ENCODE results near the gene E2F6.

The E2F6 gene

GRCh38 chr2:11466307-11467128 lies 557 bp upstream of the E2F6 start:
- H3K27ac ChIP-seq (replicated peaks): peak overlapping the region; percentile 89
- TF ChIP-seq REST (IDR thresholded peaks at IDR 0.05; ENCODE audit: insufficient replicate concordance, low read depth) (no peak), CTCF (IDR thresholded peaks at IDR 0.05; ENCODE audit: insufficient read depth, low read length) (no peak), GABPA (IDR thresholded peaks at IDR 0.05; ENCODE audit: low read depth) (no peak), SPI1 (IDR thresholded peaks at IDR 0.05; ENCODE audit: borderline replicate concordance, low read depth) (no peak), POLR2AphosphoS5 (IDR thresholded peaks at IDR 0.05; ENCODE audit: low read depth) (no peak)
- DNase-seq (ENCODE audit: low read depth in 1 of 2, low spot score in 1 of 2): no peak

GRCh38 chr2:11465110-11465484 lies 864 bp downstream of the E2F6 start:
- no peak for TF ChIP-seq GABPA (IDR thresholded peaks at IDR 0.05; ENCODE audit: low read depth)
- no peak for TF ChIP-seq POLR2AphosphoS5 (IDR thresholded peaks at IDR 0.05; ENCODE audit: low read depth)
- TF ChIP-seq CTCF (IDR thresholded peaks at IDR 0.05; ENCODE audit: insufficient read depth, low read length): no peak
- TF ChIP-seq SPI1 (IDR thresholded peaks at IDR 0.05; ENCODE audit: borderline replicate concordance, low read depth): no peak
- TF ChIP-seq REST (IDR thresholded peaks at IDR 0.05; ENCODE audit: insufficient replicate concordance, low read depth): no peak

More at GRCh38 chr2:11466307-11467128, 557 bp upstream of the E2F6 start:
- H3K4me3 ChIP-seq (replicated peaks; ENCODE audit: insufficient read depth, low read length): peak overlapping the region; percentile 64
- no peaks in the 10 kb centered on the region for H3K27me3 ChIP-seq (ENCODE audit: insufficient read depth, poor library complexity, severe bottlenecking)

GRCh38 chr2:11459816-11460215 lies 6.1 kb downstream of the E2F6 start:
- Histone ChIP-seq H3K27ac (replicated peaks) (no peak overlapping the region), H3K27me3 (ENCODE audit: insufficient read depth, poor library complexity, severe bottlenecking) (no peaks in the 10 kb centered on the region), H3K4me3 (replicated peaks; ENCODE audit: insufficient read depth, low read length) (no peak overlapping the region)
- DNase-seq (ENCODE audit: low read depth in 1 of 2, low spot score in 1 of 2): no peak
- TF ChIP-seq CTCF (IDR thresholded peaks at IDR 0.05; ENCODE audit: insufficient read depth, low read length) (no peak), REST (IDR thresholded peaks at IDR 0.05; ENCODE audit: insufficient replicate concordance, low read depth) (no peak), SPI1 (IDR thresholded peaks at IDR 0.05; ENCODE audit: borderline replicate concordance, low read depth) (no peak), POLR2AphosphoS5 (IDR thresholded peaks at IDR 0.05; ENCODE audit: low read depth) (no peak), GABPA (IDR thresholded peaks at IDR 0.05; ENCODE audit: low read depth) (no peak)

More at GRCh38 chr2:11465110-11465484, 864 bp downstream of the E2F6 start:
- DNase-seq (ENCODE audit: low read depth in 1 of 2, low spot score in 1 of 2): no peak
- no peak overlapping the region; the same call in 1 of the 2 replicates for H3K27ac ChIP-seq (replicated peaks)
- peak overlapping the region; percentile 64 for H3K4me3 ChIP-seq (replicated peaks; ENCODE audit: insufficient read depth, low read length)
- H3K27me3 ChIP-seq (ENCODE audit: insufficient read depth, poor library complexity, severe bottlenecking): no peaks in the 10 kb centered on the region
